CD4-positive, alpha-beta T cell treated with Interleukin-21 for 1 hour (primary cell): ENCODE measurements around the gene DYNAP.

Experiments used
- DNase-seq: peaks from one replicate; pipeline ENCODE4 v3.0.0-alpha.2; 2020

DYNAP gene

DNA sequence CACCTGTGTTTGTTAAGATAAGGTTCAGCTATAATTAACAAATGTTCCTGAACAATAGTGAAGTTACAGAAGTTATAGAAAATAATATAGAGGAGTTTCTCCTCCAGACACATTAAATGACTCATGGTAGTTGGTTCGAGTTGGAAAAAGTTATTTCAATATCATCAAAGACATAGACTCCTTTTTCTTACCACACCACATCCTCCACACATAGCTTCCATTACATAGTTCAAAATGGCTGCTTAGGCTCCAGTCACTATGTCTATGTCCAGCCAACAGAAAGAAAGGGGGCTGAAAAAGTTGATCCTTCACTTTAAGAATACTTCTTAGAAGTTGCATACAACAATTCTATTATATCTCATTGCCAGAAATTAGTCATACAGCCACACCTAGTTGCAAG lies 50.7 kb downstream of the DYNAP start:
- DNase-seq, result no peak

DNA sequence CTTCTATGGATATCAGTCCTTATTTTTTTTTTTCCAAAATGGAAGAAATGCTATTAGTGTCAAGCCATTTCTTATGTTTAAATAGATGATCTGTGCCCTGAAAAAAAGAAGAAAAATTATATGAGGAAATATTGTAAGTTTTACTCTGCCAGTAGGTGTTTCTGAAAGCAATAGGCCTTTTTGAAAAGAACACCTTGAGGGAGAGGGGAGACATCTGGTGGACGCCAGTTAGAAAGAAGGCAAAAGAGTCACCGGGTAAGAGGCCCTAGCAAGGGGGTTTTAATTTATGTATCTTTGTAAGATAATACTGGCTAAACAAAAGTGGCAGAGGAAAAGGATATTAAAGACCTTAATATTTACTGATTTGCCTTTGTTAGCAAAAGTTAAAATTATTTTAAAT lies 56.1 kb downstream of the DYNAP start:
- no peak for DNase-seq
